HepG2 (cell line): ENCODE data around the gene CEP131. TPM values are rescaled to one million over a fixed set of nuclear protein-coding genes. Genes with fewer than 3 reads are reported as not detected.

Experiments
- ATAC-seq: fragments of 200-7000 bp; cut with Tn5 transposase; 3 replicates; pipeline ENCODE4 v1.9.1; 2020; ENCODE audit warnings: mild to moderate bottlenecking, moderate library complexity
- BruUV-seq: library from RNA; stranded (reverse); fragments of 400-500 nt; replicated peaks from 2 replicates; lab custom pipeline; 2021; lab: Mats Ljungman, UMichigan
- CTCF ChIA-PET: fragments of 300-600 bp; formaldehyde crosslinking; extraction: SDS; loops from one replicate; lab custom pipeline; 2021; ENCODE audit warnings: low total read pairs, inconsistent platforms, low intra/inter-chr PET ratio; lab: Yijun Ruan, JAX
- POLR2A ChIA-PET: fragments of 350-600 bp; sonication (Branson Sonifier 250); formaldehyde crosslinking; loops from one replicate; lab custom pipeline; 2020; ENCODE audit warnings: antibody characterized with exemption, inconsistent platforms; lab: Yijun Ruan, JAX
- DNase-seq: peaks from one replicate; pipeline ENCODE4 v3.0.0-alpha.2; 2015; ENCODE audit warnings: low spot score
- FAIRE-seq: peaks from 3 replicates; lab custom pipeline; 2011; peaks lifted over from hg19 to GRCh38; lab: Jason Lieb, UNC
- H2AFZ ChIP-seq: one replicate; pipeline ENCODE4 v1.6.1; 2011; ENCODE audit warnings: low read length, inconsistent platforms
- H3K27ac ChIP-seq: fragments of 300-600 bp; 3 replicates; pipeline ENCODE4 v1.8.0; 2011; ENCODE audit warnings: mixed run types, mild to moderate bottlenecking, mixed read lengths, low read length, inconsistent platforms; ENCODE audit not compliant: insufficient read depth; ENCODE audit errors: extremely low read length
- H3K27me3 ChIP-seq, 2 experiments: fragments of 200-600 bp in 1 of 2; 2 replicates in 1 of 2; 3 replicates in 1 of 2; pipeline versions ENCODE4 v1.6.0 to v1.8.0; 2011; ENCODE audit warnings: low read length in 2 of 2, mild to moderate bottlenecking in 2 of 2, moderate library complexity in 2 of 2, inconsistent platforms in 1 of 2; ENCODE audit not compliant: insufficient read depth in 2 of 2, control insufficient read depth in 1 of 2
- H3K36me3 ChIP-seq, 2 experiments: fragments of 200-600 bp in 1 of 2; replicated peaks in 1 of 2; 2 replicates in 1 of 2; 3 replicates in 1 of 2; pipeline versions ENCODE4 v1.5.1 to v1.8.0; 2011; ENCODE audit warnings: low read length in 2 of 2, inconsistent platforms in 1 of 2; ENCODE audit not compliant: insufficient read depth in 2 of 2, control insufficient read depth in 1 of 2
- H3K4me1 ChIP-seq: 2 replicates; pipeline ENCODE4 v1.5.1; 2012; ENCODE audit warnings: low read length, inconsistent platforms; ENCODE audit not compliant: insufficient read depth
- H3K4me2 ChIP-seq: 2 replicates; pipeline ENCODE4 v1.6.0; 2011; ENCODE audit warnings: low read depth, low read length, inconsistent platforms
- H3K4me3 ChIP-seq, 3 experiments: fragments of 200-600 bp in 1 of 3; sonication (generic), shearing (Covaris generic) in 1 of 3; replicated peaks in 1 of 3; 2 replicates each; pipeline ENCODE4 v1.5.1; 2011 to 2016; ENCODE audit warnings: low read length in 3 of 3, inconsistent platforms in 2 of 3, low read depth in 2 of 3, mild to moderate bottlenecking in 2 of 3, control low read depth in 1 of 3, mixed read lengths in 1 of 3; ENCODE audit not compliant: insufficient read depth in 1 of 3
- H3K79me2 ChIP-seq: one replicate; pipeline ENCODE4 v1.6.1; 2011; ENCODE audit warnings: low read length, inconsistent platforms; ENCODE audit not compliant: insufficient read depth
- H3K9ac ChIP-seq: 2 replicates; pipeline ENCODE4 v1.6.0; 2011; ENCODE audit warnings: mild to moderate bottlenecking, low read depth, low read length, inconsistent platforms; ENCODE audit not compliant: insufficient read depth
- H3K9me3 ChIP-seq: 2 replicates; pipeline ENCODE4 v1.5.1; 2012; ENCODE audit warnings: mild to moderate bottlenecking, low read length
- H4K20me1 ChIP-seq: 2 replicates; pipeline ENCODE4 v1.6.0; 2011; ENCODE audit warnings: inconsistent platforms, mild to moderate bottlenecking, low read length, moderate library complexity; ENCODE audit not compliant: insufficient read depth
- ETV5 ChIP-seq: IDR thresholded peaks from 2 replicates; pipeline ENCODE4 v1.6.1; 2018; ENCODE audit warnings: missing biosample characterization, missing genetic modification reagents, inconsistent platforms, borderline replicate concordance
- KDM5B ChIP-seq: sonication (generic); formaldehyde crosslinking; IDR thresholded peaks from 2 replicates; pipeline ENCODE4 v1.4.0; 2020; ENCODE audit warnings: missing genetic modification reagents, mild to moderate bottlenecking, borderline replicate concordance
- PHF21A ChIP-seq: sonication (generic); formaldehyde crosslinking; IDR thresholded peaks from 2 replicates; pipeline ENCODE4 v1.5.0; 2020; ENCODE audit warnings: mild to moderate bottlenecking, missing genetic modification reagents
- REXO4 ChIP-seq: sonication (generic); formaldehyde crosslinking; IDR thresholded peaks from 2 replicates; pipeline ENCODE4 v1.8.0; 2022; ENCODE audit warnings: missing genetic modification reagents, mild to moderate bottlenecking, borderline replicate concordance
- ZFY ChIP-seq: sonication (generic); formaldehyde crosslinking; IDR thresholded peaks from 2 replicates; pipeline ENCODE4 v1.4.0; 2020; ENCODE audit warnings: missing genetic modification reagents
- ZNF747 ChIP-seq: sonication (generic); formaldehyde crosslinking; IDR thresholded peaks from 2 replicates; pipeline ENCODE4 v1.8.1; 2023; ENCODE audit warnings: missing genetic modification reagents, mild to moderate bottlenecking, borderline replicate concordance
- ZSCAN22 ChIP-seq: sonication (generic); formaldehyde crosslinking; IDR thresholded peaks from 2 replicates; pipeline ENCODE4 v1.4.0; 2020; ENCODE audit warnings: mild to moderate bottlenecking, missing genetic modification reagents
- whole genome bisulfite sequencing: methylation state at CpG from one replicate; pipeline ENCODE4 v1.1.6; 2017; ENCODE audit warnings: low lambda C conversion rate; 5-methylcytosine and 5-hydroxymethylcytosine counted together
- in situ Hi-C: cut with HindIII; loops from 2 replicates; pipeline ENCODE4 v1.10.0; 2017; ENCODE audit warnings: low pct_unique_long_range_greater_than_20kb; ENCODE audit not compliant: extremely low pct_ligation_motif_present
- intact Hi-C: fragments of 100-400 bp; cut with micrococcal nuclease; formaldehyde crosslinking; loops from one replicate; pipeline ENCODE4 v1.10.0; 2022; ENCODE audit not compliant: unreplicated experiment
- polyA plus RNA-seq, 8 experiments: library from polyadenylated mRNA; depleted of rRNA in 3 of 8; stranded (reverse) in 7 of 8; unstranded in 1 of 8; fragments of >200 nt; fragmentation: Illumina TruSeq in 4 of 8; extraction: Trizol in 4 of 8; gene quantifications; 2 replicates each; pipeline versions ENCODE4 v1.2.1 to v1.2.3, GENCODE V29; 2011 to 2016; ENCODE audit warnings: low read depth in 4 of 8, missing spikeins in 1 of 8, mixed read lengths in 1 of 8; ENCODE audit not compliant: insufficient read depth in 1 of 8
- total RNA-seq, 5 experiments: library from RNA; depleted of rRNA; stranded (reverse); fragments of >200 nt; fragmentation: Illumina TruSeq; extraction: Trizol; gene quantifications; 2 replicates each; pipeline ENCODE4 v1.2.3, GENCODE V29; 2016; ENCODE audit warnings: low read depth in 1 of 5
- TF ChIP-seq, protein P1 (sequence below): sonication (generic); formaldehyde crosslinking; IDR thresholded peaks from 2 replicates; pipeline ENCODE4 v1.5.0; 2020; ENCODE audit warnings: missing genetic modification reagents

The CEP131 gene
- total and polyA plus RNA-seq, 2 of the 13 experiments (the other 11 are each of a cell fraction or from before 2014, with no cell fraction given), result 5.0 to 16.8 TPM

DNA sequence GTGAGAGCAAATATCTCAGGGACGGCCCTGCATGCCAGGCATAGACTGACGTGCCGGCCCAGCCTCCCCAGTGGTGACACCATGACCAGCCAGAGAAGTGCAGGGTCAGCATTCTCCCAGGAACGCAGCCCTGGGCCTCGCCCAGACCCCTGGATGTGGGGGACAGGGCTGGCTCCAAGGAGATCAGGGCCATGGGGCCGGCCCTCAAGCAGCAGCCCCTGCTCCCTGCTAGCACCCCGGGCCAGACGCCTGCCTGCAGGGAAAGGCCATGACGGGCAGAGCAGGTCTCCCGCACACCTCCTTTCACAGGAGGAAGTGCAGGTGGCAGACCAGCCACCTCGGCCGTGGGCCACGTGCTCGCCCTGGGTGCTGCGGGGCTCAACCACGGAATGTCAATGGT lies 25.9 kb upstream of the CEP131 start (continued):
- TF ChIP-seq, protein P1, sequence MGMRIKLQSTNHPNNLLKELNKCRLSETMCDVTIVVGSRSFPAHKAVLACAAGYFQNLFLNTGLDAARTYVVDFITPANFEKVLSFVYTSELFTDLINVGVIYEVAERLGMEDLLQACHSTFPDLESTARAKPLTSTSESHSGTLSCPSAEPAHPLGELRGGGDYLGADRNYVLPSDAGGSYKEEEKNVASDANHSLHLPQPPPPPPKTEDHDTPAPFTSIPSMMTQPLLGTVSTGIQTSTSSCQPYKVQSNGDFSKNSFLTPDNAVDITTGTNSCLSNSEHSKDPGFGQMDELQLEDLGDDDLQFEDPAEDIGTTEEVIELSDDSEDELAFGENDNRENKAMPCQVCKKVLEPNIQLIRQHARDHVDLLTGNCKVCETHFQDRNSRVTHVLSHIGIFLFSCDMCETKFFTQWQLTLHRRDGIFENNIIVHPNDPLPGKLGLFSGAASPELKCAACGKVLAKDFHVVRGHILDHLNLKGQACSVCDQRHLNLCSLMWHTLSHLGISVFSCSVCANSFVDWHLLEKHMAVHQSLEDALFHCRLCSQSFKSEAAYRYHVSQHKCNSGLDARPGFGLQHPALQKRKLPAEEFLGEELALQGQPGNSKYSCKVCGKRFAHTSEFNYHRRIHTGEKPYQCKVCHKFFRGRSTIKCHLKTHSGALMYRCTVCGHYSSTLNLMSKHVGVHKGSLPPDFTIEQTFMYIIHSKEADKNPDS (CRISPR knock-in tag), result no peak
- no peak for TF ChIP-seq PHF21A (CRISPR knock-in tag)

DNA sequence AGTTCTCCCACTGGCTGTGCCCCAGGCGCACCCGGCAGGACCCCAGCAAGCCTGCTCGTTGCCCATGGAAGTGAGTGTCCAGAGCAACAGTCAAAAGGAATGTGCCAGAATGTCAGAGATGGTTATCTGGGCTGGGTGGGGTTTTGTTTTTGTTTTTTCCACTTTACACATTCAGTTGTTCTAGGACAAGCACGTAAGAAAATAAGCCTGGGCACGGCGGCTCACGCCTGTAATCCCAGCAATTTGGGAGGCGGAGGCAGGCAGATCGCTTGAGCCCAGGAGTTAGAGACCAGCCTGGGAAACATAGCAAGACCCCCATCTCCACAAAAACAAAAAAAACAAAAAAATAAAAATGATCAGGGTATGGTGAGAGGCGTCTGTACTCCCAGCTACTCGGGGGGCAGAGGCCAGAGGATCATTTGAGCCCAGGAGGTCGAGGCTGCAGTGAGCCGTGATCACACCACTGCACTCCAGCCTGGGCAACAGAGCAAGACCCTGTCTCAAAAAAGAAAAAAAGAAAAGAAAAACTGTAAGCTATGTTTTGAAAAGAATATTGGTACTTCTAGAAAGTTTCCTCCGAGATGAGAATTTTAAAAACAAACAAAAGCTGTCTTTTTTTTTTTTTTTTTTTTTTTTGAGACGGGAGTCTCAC lies 24.7 kb upstream of the CEP131 start:
- Histone ChIP-seq H2AFZ (no peak overlapping the region), H3K27me3 (no peaks in the 10 kb centered on the region), H3K9ac (no peak overlapping the region), H3K4me1 (peaks cover 26% of the 10 kb centered on the region), H3K27ac (no peak overlapping the region), H3K9me3 (no peaks in the 10 kb centered on the region), H3K4me3 (no peak overlapping the region), H3K4me2 (no peak overlapping the region), H3K36me3 (peaks cover 13 to 20% of the 10 kb centered on the region in 2 experiments; a peak in 3 of 5 replicates), H4K20me1 (no peaks in the 10 kb centered on the region), H3K79me2 (no peaks in the 10 kb centered on the region)
- intact Hi-C loops (no loop called here), in situ Hi-C loops (no loop called here)
- WGBS, result 86% methylated on average over 15 of the region's 15 CpGs
- ATAC-seq (no peak), FAIRE-seq (no peak), DNase-seq (no peak)
- POLR2A ChIA-PET, result interaction anchor here (0.8 to 1.3 kb wide), 3 partner anchors 8 to 305 kb away, joined by 4 to 6 read pairs (median 4); partner anchors contain the start of genes CEP131, FAAP100, NDUFAF8 and TEPSIN
- CTCF ChIA-PET, result no interaction called here
- BruUV-seq, result no TSS peak
- TF ChIP-seq ETV5 (CRISPR knock-in tag), result no peak
- no peak for TF ChIP-seq ZSCAN22 (CRISPR knock-in tag)
- no peak for TF ChIP-seq ZFY (CRISPR knock-in tag)
- TF ChIP-seq KDM5B (CRISPR knock-in tag), result no peak
- no peak for TF ChIP-seq REXO4
- no peak for TF ChIP-seq ZNF747 (CRISPR knock-in tag)
